GM23248 (cell line): ENCODE results near the gene CNTLN. TPM values are rescaled to one million over a fixed set of nuclear protein-coding genes. Genes with fewer than 3 reads are reported as not detected.
A peak's percentile ranks its signal among the peaks of the same experiment; 100 is the strongest.
"Not testable (repeated sequence)": the region's sequence is repeated elsewhere in the genome, so short reads cannot be mapped to it uniquely, and the experiment has no call there.

Experiments
- DNase-seq: peaks from one replicate; pipeline ENCODE4 v3.0.0-alpha.2; 2015
- H2AFZ ChIP-seq: fragments of 200-600 bp; sonication (generic); 2 replicates; pipeline ENCODE4 v1.6.1; 2016; ENCODE audit warnings: antibody characterized with exemption
- H3F3A ChIP-seq: fragments of 200-600 bp; sonication (generic); 2 replicates; pipeline ENCODE4 v1.6.1; 2016; ENCODE audit warnings: mild to moderate bottlenecking, antibody characterized with exemption, mixed run types; ENCODE audit not compliant: insufficient read depth
- H3K27ac ChIP-seq: fragments of 200-600 bp; sonication (generic); 2 replicates; pipeline ENCODE4 v1.5.1; 2016; ENCODE audit warnings: mild to moderate bottlenecking
- H3K27me3 ChIP-seq: fragments of 200-600 bp; sonication (generic); replicated peaks from 2 replicates; pipeline ENCODE4 v1.6.1; 2016; ENCODE audit warnings: mild to moderate bottlenecking; ENCODE audit not compliant: insufficient read depth
- H3K36me3 ChIP-seq: fragments of 200-600 bp; sonication (generic); 2 replicates; pipeline ENCODE4 v1.6.1; 2016; ENCODE audit warnings: low read depth, mild to moderate bottlenecking
- H3K4me1 ChIP-seq: fragments of 200-600 bp; sonication (generic); 2 replicates; pipeline ENCODE4 v1.6.1; 2016; ENCODE audit warnings: mild to moderate bottlenecking; ENCODE audit not compliant: insufficient read depth
- H3K4me2 ChIP-seq: fragments of 200-600 bp; sonication (generic); one replicate; pipeline ENCODE4 v1.6.1; 2016; ENCODE audit warnings: mild to moderate bottlenecking; ENCODE audit not compliant: unreplicated experiment
- H3K4me3 ChIP-seq: fragments of 200-600 bp; sonication (generic); 2 replicates; pipeline ENCODE4 v1.5.1; 2016; ENCODE audit warnings: mild to moderate bottlenecking
- H3K79me2 ChIP-seq: fragments of 200-600 bp; sonication (generic); 2 replicates; pipeline ENCODE4 v1.6.1; 2016; ENCODE audit warnings: mild to moderate bottlenecking; ENCODE audit not compliant: insufficient read depth
- H3K9ac ChIP-seq: fragments of 200-600 bp; sonication (generic); 2 replicates; pipeline ENCODE4 v1.6.1; 2016; ENCODE audit warnings: mild to moderate bottlenecking
- H3K9me2 ChIP-seq: fragments of 200-600 bp; sonication (generic); 2 replicates; pipeline ENCODE4 v1.6.1; 2016; ENCODE audit warnings: mixed run types, mild to moderate bottlenecking, moderate library complexity; ENCODE audit not compliant: insufficient read depth
- H3K9me3 ChIP-seq: fragments of 200-600 bp; sonication (generic); one replicate; pipeline ENCODE4 v1.6.1; 2017; ENCODE audit warnings: low read depth
- H4K20me1 ChIP-seq: fragments of 200-600 bp; sonication (generic); 2 replicates; pipeline ENCODE4 v1.6.0; 2016; ENCODE audit not compliant: insufficient read depth
- EZH2 ChIP-seq: fragments of 200-600 bp; sonication (generic); IDR thresholded peaks from 2 replicates; pipeline ENCODE4 v1.6.1; 2018; ENCODE audit warnings: antibody characterized with exemption, mild to moderate bottlenecking; ENCODE audit not compliant: insufficient read depth, poor library complexity, severe bottlenecking
- EZH2phosphoT487 ChIP-seq: fragments of 200-600 bp; sonication (generic); IDR thresholded peaks from 2 replicates; pipeline ENCODE4 v1.6.1; 2018; ENCODE audit warnings: antibody characterized with exemption, moderate library complexity, mild to moderate bottlenecking, low read depth; ENCODE audit not compliant: insufficient read depth
- WGBS, 2 experiments: methylation state at CpG; one replicate each; pipeline ENCODE4 v1.1.6; 2015 to 2017; ENCODE audit warnings: low lambda C conversion rate in 2 of 2, low coverage in 1 of 2; ENCODE audit errors: missing lambda C conversion rate in 2 of 2; 5-methylcytosine and 5-hydroxymethylcytosine counted together
- in situ Hi-C: fragments of 300-500 bp; cut with MboI; formaldehyde crosslinking; loops from 2 replicates; pipeline ENCODE4 v1.15.0; 2020
- polyA plus RNA-seq: library from polyadenylated mRNA; unstranded; fragments of >200 nt; fragmentation: Nextera tagmentation; extraction: Ambion mirVana; gene quantifications from 2 replicates; pipeline ENCODE4 v1.2.1, GENCODE V29; 2016
- total RNA-seq: library from RNA; depleted of rRNA; stranded (reverse); fragments of >200 nt; shearing (Covaris generic); gene quantifications from 2 replicates; pipeline ENCODE4 v1.2.3, GENCODE V29; 2014

CNTLN gene
- total and polyA plus RNA-seq, 2 experiments from 2014 or later, result 4.8 to 7.2 TPM

- no peaks in the 10 kb centered on the region for H3K79me2 ChIP-seq
- H3K4me3 ChIP-seq, result no peak overlapping the region
- H3K9me2 ChIP-seq, result no peaks in the 10 kb centered on the region; the same call in 1 of the 2 replicates
- H3F3A ChIP-seq, result no peaks in the 10 kb centered on the region
- no peak overlapping the region for H3K4me2 ChIP-seq
- H3K27me3 ChIP-seq, result no peaks in the 10 kb centered on the region
- no peaks in the 10 kb centered on the region for H3K36me3 ChIP-seq
- H3K9ac ChIP-seq, result no peak overlapping the region
- no peaks in the 10 kb centered on the region for H3K9me3 ChIP-seq
- DNase-seq, result no peak
- H3K4me1 ChIP-seq, result no peaks in the 10 kb centered on the region
- H4K20me1 ChIP-seq, result no peaks in the 10 kb centered on the region
- WGBS, 2 experiments, result 76 to 78% methylated on average over 7 of the region's 7 CpGs
- no peak overlapping the region for H2AFZ ChIP-seq
- no peak overlapping the region for H3K27ac ChIP-seq
- TF ChIP-seq EZH2phosphoT487 (no peak), EZH2 (no peak)
- in situ Hi-C loops, result no loop called here
These were observed 260.2 kb downstream of the CNTLN start for GRCh38 chr9:17394881-17395510.

- H3K9me3 ChIP-seq, H4K20me1 ChIP-seq, H3K27me3 ChIP-seq, H3K4me3 ChIP-seq, H3K27ac ChIP-seq, H3F3A ChIP-seq, H3K79me2 ChIP-seq, H3K9me2 ChIP-seq, H3K4me2 ChIP-seq, H2AFZ ChIP-seq, H3K4me1 ChIP-seq, DNase-seq, H3K9ac ChIP-seq, in situ Hi-C loops, H3K36me3 ChIP-seq: not testable (repeated sequence)
- WGBS, 2 experiments, result 95 to 100% methylated on average over 7 of the region's 7 CpGs
These were observed 262.4 kb downstream of the CNTLN start for GRCh38 chr9:17397166-17397728.

GRCh38 chr9:17398350-17398749, 263.5 kb downstream of the CNTLN start:
- H3K4me2 ChIP-seq, result no peak overlapping the region
- H3F3A ChIP-seq, result no peaks in the 10 kb centered on the region
- no peak for DNase-seq
- no peak overlapping the region for H3K27ac ChIP-seq
- H3K9me2 ChIP-seq, result no peaks in the 10 kb centered on the region; the same call in 1 of the 2 replicates
- TF ChIP-seq EZH2, result no peak
- TF ChIP-seq EZH2phosphoT487, result no peak
- H3K9me3 ChIP-seq, result no peaks in the 10 kb centered on the region
- H3K27me3 ChIP-seq, result no peaks in the 10 kb centered on the region
- no peak overlapping the region for H3K9ac ChIP-seq
- WGBS, 2 experiments, result 90 to 93% methylated on average over 2 of the region's 2 CpGs
- H3K4me1 ChIP-seq, result no peaks in the 10 kb centered on the region
- no peaks in the 10 kb centered on the region for H4K20me1 ChIP-seq
- no peak overlapping the region for H3K4me3 ChIP-seq
- H3K36me3 ChIP-seq, result no peaks in the 10 kb centered on the region
- H2AFZ ChIP-seq, result no peak overlapping the region
- no peaks in the 10 kb centered on the region for H3K79me2 ChIP-seq
- in situ Hi-C loops, result no loop called here

DNA sequence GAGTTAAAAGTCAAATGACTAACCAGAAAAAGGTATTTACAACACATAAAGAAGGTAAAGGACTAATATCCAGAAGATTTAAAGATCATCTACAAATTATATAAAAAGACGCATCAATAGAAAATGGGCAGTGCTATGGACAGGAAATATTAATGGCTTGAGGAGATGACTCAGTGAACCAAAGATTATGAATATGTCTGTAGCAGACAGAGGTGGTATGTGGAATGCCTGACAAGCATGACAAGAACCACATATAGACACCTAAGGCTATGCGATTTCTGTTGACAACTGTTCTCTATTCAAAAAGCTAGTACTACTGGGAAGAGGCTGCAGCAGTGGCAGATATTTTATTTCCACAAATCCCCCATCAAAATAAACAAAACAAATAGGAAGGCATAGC, 267.0 kb downstream of the CNTLN start:
- no peak overlapping the region for H3K4me3 ChIP-seq
- in situ Hi-C loops, result no loop called here
- no peak overlapping the region for H3K9ac ChIP-seq
- no peak overlapping the region for H3K27ac ChIP-seq
- no peak overlapping the region for H3K4me2 ChIP-seq
- no peaks in the 10 kb centered on the region for H3F3A ChIP-seq
- 100% methylated on average over 2 of the region's 2 CpGs for WGBS, 2 experiments
- no peaks in the 10 kb centered on the region for H4K20me1 ChIP-seq
- H3K9me2 ChIP-seq, result no peaks in the 10 kb centered on the region
- H2AFZ ChIP-seq, result no peak overlapping the region
- TF ChIP-seq EZH2 (no peak), EZH2phosphoT487 (no peak)
- no peaks in the 10 kb centered on the region for H3K27me3 ChIP-seq
- H3K79me2 ChIP-seq, result no peaks in the 10 kb centered on the region
- no peaks in the 10 kb centered on the region for H3K4me1 ChIP-seq
- no peaks in the 10 kb centered on the region for H3K9me3 ChIP-seq
- no peak for DNase-seq
- H3K36me3 ChIP-seq, result no peaks in the 10 kb centered on the region

DNA sequence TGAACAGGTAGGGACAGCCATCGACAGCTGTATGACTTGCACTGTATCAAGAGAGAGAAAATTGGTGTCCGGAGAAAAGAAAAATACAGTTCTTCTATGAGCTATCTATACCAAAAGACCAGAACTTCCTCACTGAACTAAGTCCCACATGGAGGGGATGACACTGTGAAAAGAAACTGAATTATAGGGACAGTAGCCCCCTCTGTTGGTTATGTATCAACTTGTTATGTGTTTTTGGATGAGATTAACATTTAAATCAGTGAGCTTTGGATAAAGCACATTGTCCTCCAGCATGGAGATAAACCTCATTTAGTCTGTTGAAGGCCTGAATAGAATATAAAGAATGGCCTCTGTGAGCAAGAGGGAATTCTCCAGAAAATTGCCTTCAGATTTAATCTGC, 267.5 kb downstream of the CNTLN start:
- no peak overlapping the region for H3K27ac ChIP-seq

More for the DNA sequence above, 267.5 kb downstream of the CNTLN start:
- Histone ChIP-seq H3K9me3 (no peaks in the 10 kb centered on the region), H3K4me3 (no peak overlapping the region), H3K4me2 (no peak overlapping the region), H3K27me3 (no peaks in the 10 kb centered on the region), H3K9ac (no peak overlapping the region), H4K20me1 (no peaks in the 10 kb centered on the region), H3K79me2 (no peaks in the 10 kb centered on the region), H3F3A (no peaks in the 10 kb centered on the region), H3K9me2 (no peaks in the 10 kb centered on the region), H3K4me1 (no peaks in the 10 kb centered on the region), H2AFZ (no peak overlapping the region), H3K36me3 (no peaks in the 10 kb centered on the region)
- TF ChIP-seq EZH2, result no peak
- no peak for TF ChIP-seq EZH2phosphoT487
- whole genome bisulfite sequencing, 2 experiments, result 79 to 82% methylated on average over 2 of the region's 2 CpGs
- in situ Hi-C loops, result no loop called here
- DNase-seq, result peak; percentile 36
